K562 (cell line): ENCODE data around the gene CUL2. TPM values are rescaled to one million over a fixed set of nuclear protein-coding genes. Genes with fewer than 3 reads are reported as not detected.

Source experiments
- ATAC-seq: fragments of 200-7000 bp; cut with Tn5 transposase; 3 replicates; pipeline ENCODE4 v1.9.1; 2020; ENCODE audit warnings: moderate library complexity
- BruUV-seq: library from RNA; stranded (reverse); fragments of 400-500 nt; replicated peaks from 2 replicates; lab custom pipeline; 2021; lab: Mats Ljungman, UMichigan
- CTCF ChIA-PET: fragments of 300-600 bp; formaldehyde crosslinking; extraction: SDS; loops from one replicate; lab custom pipeline; 2021; ENCODE audit warnings: low intra/inter-chr PET ratio; lab: Yijun Ruan, JAX
- POLR2A ChIA-PET: fragments of 300-600, 350-650 bp; sonication (Branson Sonifier 250); formaldehyde crosslinking; extraction: SDS; loops from one replicate; lab custom pipeline; 2021; ENCODE audit warnings: antibody characterized with exemption, inconsistent platforms; lab: Yijun Ruan, JAX
- DNase-seq, 4 experiments: peaks; one replicate each; pipeline versions ENCODE4 v3.0.0 to v3.0.0-alpha.2; 2011 to 2018; ENCODE audit warnings: low spot score in 3 of 4, mixed read lengths in 3 of 4; ENCODE audit errors: extremely low read depth in 1 of 4
- FAIRE-seq: peaks from 2 replicates; lab custom pipeline; 2011; peaks lifted over from hg19 to GRCh38; lab: Jason Lieb, UNC
- H2AFZ ChIP-seq: 2 replicates; pipeline ENCODE4 v1.6.0; 2011; ENCODE audit warnings: low read depth, low read length, control low read depth, inconsistent platforms
- H3K27ac ChIP-seq: fragments of 200-600 bp; 3 replicates; pipeline ENCODE4 v1.8.0; 2011; ENCODE audit warnings: low read depth, mild to moderate bottlenecking, control low read depth, inconsistent platforms, low read length, moderate library complexity, mixed read lengths; ENCODE audit errors: extremely low read depth
- H3K27me3 ChIP-seq, 2 experiments: fragments of 300-600 bp in 1 of 2; 2 replicates in 1 of 2; 3 replicates in 1 of 2; pipeline versions ENCODE4 v1.6.0 to v1.8.0; 2011; ENCODE audit warnings: inconsistent platforms in 2 of 2, low read length in 2 of 2, mild to moderate bottlenecking in 1 of 2, mixed read lengths in 1 of 2, moderate library complexity in 1 of 2; ENCODE audit not compliant: control insufficient read depth in 2 of 2, insufficient read depth in 2 of 2
- H3K36me3 ChIP-seq: fragments of 300-600 bp; 3 replicates; pipeline ENCODE4 v1.8.0; 2011; ENCODE audit warnings: mild to moderate bottlenecking, low read length, inconsistent platforms; ENCODE audit not compliant: control insufficient read depth, insufficient read depth
- H3K4me1 ChIP-seq, 2 experiments: fragments of 200-600 bp in 1 of 2; replicated peaks in 1 of 2; 2 replicates in 1 of 2; 3 replicates in 1 of 2; pipeline versions ENCODE4 v1.5.1 to v1.8.0; 2011; ENCODE audit warnings: inconsistent platforms in 2 of 2, low read length in 2 of 2, mild to moderate bottlenecking in 1 of 2, mixed read lengths in 1 of 2, moderate library complexity in 1 of 2; ENCODE audit not compliant: control insufficient read depth in 2 of 2, insufficient read depth in 2 of 2
- H3K4me2 ChIP-seq: 2 replicates; pipeline ENCODE4 v1.6.1; 2011; ENCODE audit warnings: low read length, control low read depth, inconsistent platforms, mixed read lengths; ENCODE audit not compliant: insufficient read depth
- H3K4me3 ChIP-seq: fragments of 200-600 bp; sonication (generic), shearing (Covaris generic); 2 replicates; pipeline ENCODE4 v1.5.1; 2016; ENCODE audit warnings: control low read depth, inconsistent platforms
- H3K79me2 ChIP-seq: fragments of 200-600 bp; 3 replicates; pipeline ENCODE4 v1.8.0; 2011; ENCODE audit warnings: low read length, inconsistent platforms; ENCODE audit not compliant: control insufficient read depth, insufficient read depth
- H3K9ac ChIP-seq, 2 experiments: 2 replicates each; pipeline versions ENCODE4 v1.6.0 to v1.6.1; 2011; ENCODE audit warnings: low read depth in 2 of 2, low read length in 2 of 2, control low read depth in 1 of 2, inconsistent platforms in 1 of 2, mild to moderate bottlenecking in 1 of 2, mixed read lengths in 1 of 2; ENCODE audit not compliant: insufficient read depth in 1 of 2
- H3K9me1 ChIP-seq: one replicate; pipeline ENCODE4 v1.6.0; 2011; ENCODE audit warnings: inconsistent platforms, mild to moderate bottlenecking, low read length, moderate library complexity; ENCODE audit not compliant: control insufficient read depth, insufficient read depth
- H3K9me3 ChIP-seq: replicated peaks from 2 replicates; pipeline ENCODE4 v1.5.1; 2011; ENCODE audit warnings: low read depth, low read length, inconsistent platforms; ENCODE audit not compliant: control insufficient read depth, insufficient read depth
- H4K20me1 ChIP-seq: replicated peaks from 2 replicates; pipeline ENCODE4 v1.6.1; 2011; ENCODE audit warnings: low read length, inconsistent platforms, mixed read lengths; ENCODE audit not compliant: control insufficient read depth, insufficient read depth
- C11orf30 ChIP-seq: fragments of 450-650 bp; IDR thresholded peaks from 2 replicates; pipeline ENCODE4 v1.6.1; 2016; ENCODE audit warnings: low read depth, mild to moderate bottlenecking
- KAT8 ChIP-seq: fragments of 450-650 bp; IDR thresholded peaks from 2 replicates; pipeline ENCODE4 v1.6.1; 2016; ENCODE audit warnings: low read depth, mild to moderate bottlenecking
- MAFF ChIP-seq: IDR thresholded peaks from 2 replicates; pipeline ENCODE4 v1.6.1; 2012; ENCODE audit warnings: low read length, improper control_type of control experiment
- MAFG ChIP-seq: fragments of 450-650 bp; conservative IDR thresholded peaks from 2 replicates; pipeline ENCODE4 v1.6.1; 2016; ENCODE audit warnings: missing genetic modification characterization, missing compliant biosample characterization
- MAFK ChIP-seq: IDR thresholded peaks from 2 replicates; pipeline ENCODE4 v1.6.1; 2011; ENCODE audit warnings: low read length, improper control_type of control experiment
- MYBL2 ChIP-seq, 2 experiments: fragments of 450-650 bp in 1 of 2; sonication (generic) in 1 of 2; formaldehyde crosslinking in 1 of 2; IDR thresholded peaks; 2 replicates each; pipeline versions ENCODE4 v1.6.1 to v1.8.1; 2017 to 2022; ENCODE audit warnings: borderline replicate concordance in 1 of 2, inconsistent platforms in 1 of 2, low read depth in 1 of 2, mild to moderate bottlenecking in 1 of 2, missing genetic modification reagents in 1 of 2, moderate library complexity in 1 of 2
- RBM34 ChIP-seq: fragments of 200-400 bp; formaldehyde crosslinking; IDR thresholded peaks from 2 replicates; pipeline ENCODE4 v1.6.1; 2018; ENCODE audit warnings: low read length, borderline replicate concordance; ENCODE audit not compliant: insufficient read depth
- RUNX1 ChIP-seq: sonication (generic); IDR thresholded peaks from 2 replicates; pipeline ENCODE4 v1.6.1; 2016; ENCODE audit warnings: antibody characterized with exemption, low read depth
- TRIM25 ChIP-seq: fragments of 450-650 bp; IDR thresholded peaks from 2 replicates; pipeline ENCODE4 v1.7.0; 2016; ENCODE audit warnings: borderline replicate concordance
- U2AF2 ChIP-seq: fragments of 200-400 bp; formaldehyde crosslinking; optimal IDR thresholded peaks from 2 replicates; pipeline ENCODE3; 2017; ENCODE audit warnings: low read depth, mild to moderate bottlenecking, low read length
- ZBTB7A ChIP-seq: IDR thresholded peaks from 2 replicates; pipeline ENCODE4 v1.6.1; 2011; ENCODE audit warnings: low read depth, mild to moderate bottlenecking, low read length, moderate library complexity, borderline replicate concordance; ENCODE audit not compliant: control insufficient read depth
- ZNF175 ChIP-seq: fragments of 200-800 bp; sonication (Bioruptor generic); IDR thresholded peaks from 2 replicates; pipeline ENCODE4 v1.6.1; 2016; ENCODE audit warnings: low read depth, mild to moderate bottlenecking, missing genetic modification characterization, missing compliant biosample characterization
- ZNF316 ChIP-seq: fragments of 450-650 bp; IDR thresholded peaks from 2 replicates; pipeline ENCODE4 v1.6.1; 2016
- WGBS: fragments of 100-300 bp; shearing (Covaris generic); methylation state at CpG from one replicate; pipeline ENCODE4 v1.1.6; 2016; ENCODE audit warnings: low coverage, mixed read lengths; ENCODE audit not compliant: insufficient coverage; ENCODE audit errors: missing lambda C conversion rate; 5-methylcytosine and 5-hydroxymethylcytosine counted together
- in situ Hi-C: fragments of 300-500 bp; cut with MboI; formaldehyde crosslinking; loops from 4 replicates; pipeline ENCODE4 v1.15.0; 2018; ENCODE audit warnings: inconsistent platforms, mixed read lengths
- intact Hi-C: fragments of 100-400 bp; cut with micrococcal nuclease; formaldehyde crosslinking; loops from 2 replicates; pipeline ENCODE4 v1.14.2; 2022
- polyA plus RNA-seq, 8 experiments: library from polyadenylated mRNA; depleted of rRNA in 4 of 8; stranded (reverse) in 5 of 8; unstranded in 3 of 8; fragments of >200 nt; fragmentation: Nextera tagmentation in 2 of 8; fragmentation: Illumina TruSeq in 1 of 8; extraction: Ambion mirVana in 2 of 8; extraction: Trizol in 1 of 8; gene quantifications; 2 replicates each; pipeline versions ENCODE4 v1.2.1 to v1.2.3, GENCODE V29; 2011 to 2014; ENCODE audit warnings: inconsistent platforms in 1 of 8, missing spikeins in 1 of 8
- total RNA-seq, 7 experiments: library from RNA; depleted of rRNA in 6 of 7; stranded (reverse); fragments of >200 nt in 6 of 7; fragmentation: Illumina TruSeq in 2 of 7; extraction: Trizol in 2 of 7; gene quantifications; 2 replicates each; pipeline versions ENCODE4 v1.2.1 to v1.2.3, GENCODE V29; 2011 to 2021; ENCODE audit warnings: low replicate concordance in 1 of 7

CUL2 gene
- total and polyA plus RNA-seq, 9 of the 15 experiments (the other 6 are each of a cell fraction or from before 2014, with no cell fraction given), result 17.3 to 46.3 (median 41.2) TPM

GRCh38 chr10:34999532-34999931, 90.6 kb downstream of the CUL2 start (continued):
- TF ChIP-seq TRIM25, result no peak
- no peak for TF ChIP-seq RBM34
- no peak for TF ChIP-seq RUNX1
- no peak for TF ChIP-seq ZBTB7A
- TF ChIP-seq, all 486 proteins: peak for 0

- ATAC-seq (no peak), FAIRE-seq (no peak), DNase-seq (no peak)
- ChIA-PET POLR2A (interaction anchor here (0.5 kb wide), 1 partner anchor 239 kb away, joined by 3 read pairs; no protein-coding TSS in a partner anchor), CTCF (no interaction called here)
- in situ Hi-C loops (no loop called here), intact Hi-C loops (loop anchor here (10.0 kb wide), 2 partner anchors 96 to 126 kb away; partner anchors contain the start of genes CREM and CUL2)
- Histone ChIP-seq H3K4me1 (no peaks in the 10 kb centered on the region), H3K9me3 (no peaks in the 10 kb centered on the region), H3K36me3 (no peaks in the 10 kb centered on the region), H3K79me2 (no peaks in the 10 kb centered on the region), H3K9me1 (no peaks in the 10 kb centered on the region), H3K27ac (no peak overlapping the region), H3K4me3 (no peak overlapping the region), H3K9ac (no peak overlapping the region), H4K20me1 (no peaks in the 10 kb centered on the region), H3K4me2 (no peak overlapping the region), H3K27me3 (no peaks in the 10 kb centered on the region; a peak in 1 of 5 replicates), H2AFZ (no peak overlapping the region)
- TF ChIP-seq U2AF2 (no peak), C11orf30 (peak; percentile 39; the same call in 1 of the 2 replicates), MAFG (tag) (0 out of 2 replicates have a peak, but pooled peaks have one; percentile 17), ZNF316 (peak; percentile 57), KAT8 (no peak), MAFK (0 out of 2 replicates have a peak, but pooled peaks have one; percentile 17), ZNF175 (CRISPR knock-in tag) (no peak), MYBL2 (IDR thresholded peaks at IDR 0.05; ENCODE audit: low read depth) (no peak), MYBL2 (CRISPR knock-in tag; IDR thresholded peaks at IDR 0.05; ENCODE audit: borderline replicate concordance) (no peak), MAFF (peak; percentile 22)
- BruUV-seq, result no TSS peak
- 37% methylated on average over 3 of the region's 3 CpGs for WGBS
Measured at GRCh38 chr10:34998940-34999339, 91.2 kb downstream of the CUL2 start.
